SK-N-SH treated with all-trans-retinoic acid at 6 μM for 48 hours (cell line): ENCODE results near the gene C16orf96.
A peak's percentile ranks its signal among the peaks of the same experiment; 100 is the strongest.

ENCODE experiments used
- ATAC-seq: fragments of 200-7000 bp; cut with Tn5 transposase; 3 replicates; pipeline ENCODE4 v1.9.1; 2020; ENCODE audit warnings: mild to moderate bottlenecking, moderate library complexity
- ARNTL ChIP-seq: fragments of 450-650 bp; formaldehyde crosslinking; IDR thresholded peaks from 2 replicates; pipeline ENCODE4 v1.5.0; 2020; ENCODE audit warnings: low read depth, mild to moderate bottlenecking, moderate library complexity, borderline replicate concordance
- BACH2 ChIP-seq: fragments of 250-450 bp; sonication (Bioruptor Pico); IDR thresholded peaks from 2 replicates; pipeline ENCODE4 v1.9.0; 2021; ENCODE audit warnings: mild to moderate bottlenecking, borderline replicate concordance
- CSDC2 ChIP-seq: fragments of 250-450 bp; sonication (Bioruptor Pico); IDR thresholded peaks from 2 replicates; pipeline ENCODE4 v1.5.0; 2020; ENCODE audit warnings: mild to moderate bottlenecking, moderate library complexity
- ESRRG ChIP-seq: fragments of 250-450 bp; sonication (Bioruptor Pico); IDR thresholded peaks from 2 replicates; pipeline ENCODE4 v1.6.1; 2021; ENCODE audit warnings: mild to moderate bottlenecking
- GLIS3 ChIP-seq: fragments of 250-450 bp; sonication (Bioruptor Pico); IDR thresholded peaks from 2 replicates; pipeline ENCODE4 v1.5.0; 2020; ENCODE audit warnings: mild to moderate bottlenecking, moderate library complexity
- ISL1 ChIP-seq: fragments of 250-450 bp; sonication (Bioruptor Pico); IDR thresholded peaks from 2 replicates; pipeline ENCODE4 v2.1.2; 2022; ENCODE audit warnings: mild to moderate bottlenecking, moderate library complexity
- OSR1 ChIP-seq: fragments of 250-450 bp; sonication (Bioruptor Pico); IDR thresholded peaks from 2 replicates; pipeline ENCODE4 v1.8.0; 2022; ENCODE audit warnings: moderate library complexity, mild to moderate bottlenecking, inconsistent platforms
- PATZ1 ChIP-seq: fragments of 250-450 bp; sonication (Bioruptor Pico); IDR thresholded peaks from 2 replicates; pipeline ENCODE4 v1.8.0; 2020; ENCODE audit warnings: mild to moderate bottlenecking, moderate library complexity, borderline replicate concordance
- PPARA ChIP-seq: fragments of 250-450 bp; sonication (Bioruptor Pico); IDR thresholded peaks from 2 replicates; pipeline ENCODE4 v1.5.0; 2020; ENCODE audit warnings: mild to moderate bottlenecking, borderline replicate concordance
- SNAI2 ChIP-seq: fragments of 250-450 bp; sonication (Bioruptor Pico); IDR thresholded peaks from 2 replicates; pipeline ENCODE4 v1.5.0; 2020; ENCODE audit warnings: mild to moderate bottlenecking, moderate library complexity
- TCF4 ChIP-seq: fragments of 250-450 bp; sonication (Bioruptor Pico); IDR thresholded peaks from 2 replicates; pipeline ENCODE4 v1.8.0; 2021; ENCODE audit warnings: mild to moderate bottlenecking, moderate library complexity, borderline replicate concordance
- TOX ChIP-seq: fragments of 250-450 bp; sonication (Bioruptor Pico); IDR thresholded peaks from 2 replicates; pipeline ENCODE4 v1.8.0; 2021; ENCODE audit warnings: mild to moderate bottlenecking, moderate library complexity, borderline replicate concordance
- ZFP3 ChIP-seq: fragments of 250-450 bp; sonication (Bioruptor Pico); IDR thresholded peaks from 2 replicates; pipeline ENCODE4 v1.5.0; 2020; ENCODE audit warnings: mild to moderate bottlenecking, moderate library complexity
- ZFP30 ChIP-seq: fragments of 450-650 bp; formaldehyde crosslinking; IDR thresholded peaks from 2 replicates; pipeline ENCODE4 v1.5.0; 2022; ENCODE audit warnings: mild to moderate bottlenecking, moderate library complexity
- ZNF565 ChIP-seq: fragments of 450-650 bp; formaldehyde crosslinking; conservative IDR thresholded peaks from 2 replicates; pipeline ENCODE4 v1.5.0; 2020; ENCODE audit warnings: low read depth, mild to moderate bottlenecking, moderate library complexity
- ZNF8 ChIP-seq: fragments of 450-650 bp; formaldehyde crosslinking; IDR thresholded peaks from 2 replicates; pipeline ENCODE4 v1.5.0; 2020; ENCODE audit warnings: mild to moderate bottlenecking, moderate library complexity
- TF ChIP-seq, protein P1 (sequence below): fragments of 250-450 bp; sonication (Bioruptor Pico); IDR thresholded peaks from 2 replicates; pipeline ENCODE4 v1.5.1; 2021; ENCODE audit warnings: mild to moderate bottlenecking, moderate library complexity
- TF ChIP-seq, protein P2 (sequence below): fragments of 250-450 bp; sonication (Bioruptor Pico); IDR thresholded peaks from 2 replicates; pipeline ENCODE4 v1.5.1; 2020; ENCODE audit warnings: low read depth, mild to moderate bottlenecking, moderate library complexity

The C16orf96 gene

DNA sequence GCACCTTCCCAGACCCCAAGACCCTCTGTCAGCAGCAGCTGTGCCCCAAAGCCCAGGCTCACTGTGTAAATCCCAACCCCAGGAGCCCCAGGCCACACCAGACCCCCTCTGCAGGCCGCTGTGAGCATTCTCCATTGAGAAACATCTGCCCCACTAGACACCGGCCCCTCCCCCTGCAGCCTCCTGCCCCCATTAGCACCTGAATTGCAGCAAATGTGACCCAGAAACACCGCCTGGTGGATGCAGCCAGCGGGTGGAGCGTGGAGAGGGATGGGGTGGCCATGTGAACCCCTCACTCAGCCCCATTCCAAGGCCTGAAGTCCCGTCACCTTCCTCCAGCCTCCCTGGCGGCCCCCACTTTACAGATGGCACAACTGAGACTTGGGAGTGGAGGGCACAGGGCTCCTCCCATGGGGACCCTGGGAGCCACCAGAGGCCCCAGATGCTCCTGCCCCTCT is 56.4 kb downstream of the C16orf96 start:
- TF ChIP-seq ZNF8 (CRISPR knock-in tag) = no peak
- TF ChIP-seq ISL1 (CRISPR knock-in tag) = no peak
- TF ChIP-seq, protein P1, sequence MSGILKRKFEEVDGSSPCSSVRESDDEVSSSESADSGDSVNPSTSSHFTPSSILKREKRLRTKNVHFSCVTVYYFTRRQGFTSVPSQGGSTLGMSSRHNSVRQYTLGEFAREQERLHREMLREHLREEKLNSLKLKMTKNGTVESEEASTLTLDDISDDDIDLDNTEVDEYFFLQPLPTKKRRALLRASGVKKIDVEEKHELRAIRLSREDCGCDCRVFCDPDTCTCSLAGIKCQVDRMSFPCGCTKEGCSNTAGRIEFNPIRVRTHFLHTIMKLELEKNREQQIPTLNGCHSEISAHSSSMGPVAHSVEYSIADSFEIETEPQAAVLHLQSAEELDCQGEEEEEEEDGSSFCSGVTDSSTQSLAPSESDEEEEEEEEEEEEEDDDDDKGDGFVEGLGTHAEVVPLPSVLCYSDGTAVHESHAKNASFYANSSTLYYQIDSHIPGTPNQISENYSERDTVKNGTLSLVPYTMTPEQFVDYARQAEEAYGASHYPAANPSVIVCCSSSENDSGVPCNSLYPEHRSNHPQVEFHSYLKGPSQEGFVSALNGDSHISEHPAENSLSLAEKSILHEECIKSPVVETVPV (CRISPR knock-in tag) = no peak
- TF ChIP-seq PATZ1 (CRISPR knock-in tag) = no peak
- TF ChIP-seq ESRRG (CRISPR knock-in tag) = no peak
- TF ChIP-seq TOX = no peak
- TF ChIP-seq PPARA (CRISPR knock-in tag) = no peak
- TF ChIP-seq BACH2 (CRISPR knock-in tag) = no peak
- no peak for ATAC-seq

- no peak for ATAC-seq
Measured at GRCh38 chr16:4612977-4613635, 57.0 kb downstream of the C16orf96 start.

DNA sequence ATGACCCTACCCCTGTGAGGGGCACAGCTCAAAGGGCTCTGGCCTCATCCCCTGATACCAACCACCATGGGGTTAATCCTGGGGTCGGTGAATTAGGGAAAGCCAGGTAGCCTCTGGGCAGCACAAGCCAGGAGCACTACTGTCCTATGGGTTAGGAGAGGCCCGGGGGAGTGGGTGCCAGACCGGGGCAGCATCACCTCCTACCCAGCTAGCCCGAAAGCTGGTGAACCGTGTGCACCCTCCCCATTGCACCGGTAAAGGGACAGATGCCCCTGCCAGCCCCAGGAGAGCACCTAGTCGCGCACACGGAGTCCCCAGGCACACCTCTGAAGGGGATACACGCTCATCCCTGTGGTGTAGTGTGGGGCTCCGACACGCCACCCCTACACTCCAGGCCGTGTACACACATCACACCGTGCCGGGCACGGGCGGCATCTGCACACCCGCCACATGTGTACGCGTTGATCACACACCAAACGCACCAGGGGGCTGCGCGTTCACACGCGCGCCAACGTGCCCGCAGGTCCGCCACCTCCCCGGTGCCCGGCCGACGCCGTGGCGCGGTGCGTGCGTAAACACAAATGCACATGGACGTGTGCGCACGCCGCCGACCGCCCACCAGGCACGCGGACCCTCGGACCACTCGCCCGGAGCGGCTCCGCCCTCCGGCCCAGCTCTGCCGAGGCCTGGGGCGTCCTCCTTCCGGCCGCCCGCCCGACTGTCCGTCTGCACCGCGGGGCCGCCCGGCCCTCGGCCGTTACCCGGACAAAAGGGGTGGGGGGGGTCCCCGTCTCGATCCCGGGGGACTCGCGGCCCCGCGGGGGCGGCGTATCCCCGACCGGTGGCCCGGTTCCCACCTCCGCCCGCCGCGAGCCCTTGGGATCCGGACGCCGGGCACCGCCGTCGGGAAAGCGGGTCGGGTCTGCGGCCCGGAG is 57.8 kb downstream of the C16orf96 start:
- TF ChIP-seq CSDC2 (CRISPR knock-in tag) (no peak), ISL1 (CRISPR knock-in tag) (no peak), BACH2 (CRISPR knock-in tag) (no peak), PPARA (CRISPR knock-in tag) (no peak), ARNTL (CRISPR knock-in tag) (no peak), PATZ1 (CRISPR knock-in tag) (no peak), TCF4 (no peak), TOX (no peak), ZFP3 (CRISPR knock-in tag) (no peak)
- TF ChIP-seq, protein P2, sequence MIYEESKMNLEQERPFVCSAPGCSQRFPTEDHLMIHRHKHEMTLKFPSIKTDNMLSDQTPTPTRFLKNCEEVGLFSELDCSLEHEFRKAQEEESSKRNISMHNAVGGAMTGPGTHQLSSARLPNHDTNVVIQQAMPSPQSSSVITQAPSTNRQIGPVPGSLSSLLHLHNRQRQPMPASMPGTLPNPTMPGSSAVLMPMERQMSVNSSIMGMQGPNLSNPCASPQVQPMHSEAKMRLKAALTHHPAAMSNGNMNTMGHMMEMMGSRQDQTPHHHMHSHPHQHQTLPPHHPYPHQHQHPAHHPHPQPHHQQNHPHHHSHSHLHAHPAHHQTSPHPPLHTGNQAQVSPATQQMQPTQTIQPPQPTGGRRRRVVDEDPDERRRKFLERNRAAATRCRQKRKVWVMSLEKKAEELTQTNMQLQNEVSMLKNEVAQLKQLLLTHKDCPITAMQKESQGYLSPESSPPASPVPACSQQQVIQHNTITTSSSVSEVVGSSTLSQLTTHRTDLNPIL = no peak
- ATAC-seq = no peak

More at GRCh38 chr16:4612977-4613635, 57.0 kb downstream of the C16orf96 start:
- no peak for TF ChIP-seq OSR1
- no peak for TF ChIP-seq SNAI2
- TF ChIP-seq CSDC2 (CRISPR knock-in tag) = no peak
- no peak for TF ChIP-seq GLIS3 (CRISPR knock-in tag)
- no peak for TF ChIP-seq TCF4
- TF ChIP-seq ZFP30 (CRISPR knock-in tag) = no peak
- TF ChIP-seq ESRRG (CRISPR knock-in tag) = no peak
- no peak for TF ChIP-seq PPARA (CRISPR knock-in tag)
- no peak for TF ChIP-seq ZNF565 (CRISPR knock-in tag)
- no peak for TF ChIP-seq ZNF8 (CRISPR knock-in tag)

DNA sequence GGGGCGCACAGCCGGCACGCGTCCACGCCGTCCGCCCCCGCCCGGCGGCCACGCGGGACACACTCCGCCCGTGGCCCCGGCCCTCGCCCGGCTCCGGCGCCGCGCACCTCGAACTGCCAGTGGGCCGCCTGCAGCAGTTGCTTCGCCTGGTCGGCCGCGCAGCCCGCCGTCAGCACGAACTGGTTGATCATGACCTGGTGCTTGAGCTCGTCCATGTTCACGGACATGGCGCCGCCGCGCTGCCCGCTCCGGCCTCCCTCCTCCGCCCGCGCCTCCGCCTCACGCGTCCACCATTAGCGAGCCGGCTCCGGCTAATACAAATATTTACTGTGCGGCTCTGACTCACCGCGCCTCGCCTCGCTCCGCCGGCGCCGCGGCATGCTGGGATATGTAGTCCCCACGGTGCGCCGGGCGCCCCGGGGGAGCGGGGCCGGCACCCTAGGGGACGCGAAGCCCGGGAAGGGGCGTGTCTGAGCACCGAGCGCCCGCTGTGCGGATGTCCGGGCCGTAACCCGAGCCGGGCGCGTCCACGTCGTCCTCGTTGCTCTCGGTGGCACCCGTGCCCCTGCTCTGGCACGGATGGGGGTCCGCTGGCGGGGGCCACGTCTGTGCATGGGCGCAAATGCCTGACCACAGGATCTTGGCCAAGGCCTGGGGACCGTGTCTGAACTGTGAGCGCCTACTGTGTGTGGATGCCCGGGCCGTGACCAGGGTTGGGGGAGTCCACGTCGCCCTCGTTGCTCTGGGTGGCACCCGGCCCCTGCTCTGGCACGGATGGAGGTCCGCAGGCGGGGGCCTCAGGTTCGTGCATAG is 58.6 kb downstream of the C16orf96 start, which contains the start of gene UBALD1:
Gene UBALD1, minus strand, starts transcription at position 318 of the 813 bp plus-strand sequence. Its CDS starts 91 bp downstream, at position 227.
- ATAC-seq = peak; percentile 79
- no peak for TF ChIP-seq ZFP30 (CRISPR knock-in tag)
- no peak for TF ChIP-seq CSDC2 (CRISPR knock-in tag)
- no peak for TF ChIP-seq TCF4
